ENCODE results near the gene MARCHF9. TPM values are rescaled to one million over a fixed set of nuclear protein-coding genes. Genes with fewer than 3 reads are reported as not detected.

The MARCHF9 gene
- total RNA-seq, 2 donors from 2014 or later = 13.6 to 15.8 TPM

DNA sequence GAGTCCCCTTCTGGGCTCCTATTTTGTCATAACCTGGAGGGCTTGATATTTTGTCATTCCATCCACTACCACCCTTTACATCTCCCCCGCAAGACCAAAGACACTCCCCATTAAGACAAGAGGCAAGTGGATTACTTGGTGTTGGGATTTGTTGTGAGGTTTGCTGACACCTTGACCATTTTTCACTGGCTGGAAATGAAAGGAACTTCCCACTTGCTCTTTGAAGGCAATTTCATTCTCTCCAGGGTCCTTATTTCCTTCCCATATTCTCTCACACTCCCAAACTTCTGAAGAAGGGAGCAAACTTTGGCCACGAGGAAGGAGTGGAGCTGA, 31.3 kb upstream of the MARCHF9 start:
- H3K27me3 Mint-ChIP-seq (ENCODE audit: insufficient read depth) = peaks cover 59% of the 10 kb centered on the region

DNA sequence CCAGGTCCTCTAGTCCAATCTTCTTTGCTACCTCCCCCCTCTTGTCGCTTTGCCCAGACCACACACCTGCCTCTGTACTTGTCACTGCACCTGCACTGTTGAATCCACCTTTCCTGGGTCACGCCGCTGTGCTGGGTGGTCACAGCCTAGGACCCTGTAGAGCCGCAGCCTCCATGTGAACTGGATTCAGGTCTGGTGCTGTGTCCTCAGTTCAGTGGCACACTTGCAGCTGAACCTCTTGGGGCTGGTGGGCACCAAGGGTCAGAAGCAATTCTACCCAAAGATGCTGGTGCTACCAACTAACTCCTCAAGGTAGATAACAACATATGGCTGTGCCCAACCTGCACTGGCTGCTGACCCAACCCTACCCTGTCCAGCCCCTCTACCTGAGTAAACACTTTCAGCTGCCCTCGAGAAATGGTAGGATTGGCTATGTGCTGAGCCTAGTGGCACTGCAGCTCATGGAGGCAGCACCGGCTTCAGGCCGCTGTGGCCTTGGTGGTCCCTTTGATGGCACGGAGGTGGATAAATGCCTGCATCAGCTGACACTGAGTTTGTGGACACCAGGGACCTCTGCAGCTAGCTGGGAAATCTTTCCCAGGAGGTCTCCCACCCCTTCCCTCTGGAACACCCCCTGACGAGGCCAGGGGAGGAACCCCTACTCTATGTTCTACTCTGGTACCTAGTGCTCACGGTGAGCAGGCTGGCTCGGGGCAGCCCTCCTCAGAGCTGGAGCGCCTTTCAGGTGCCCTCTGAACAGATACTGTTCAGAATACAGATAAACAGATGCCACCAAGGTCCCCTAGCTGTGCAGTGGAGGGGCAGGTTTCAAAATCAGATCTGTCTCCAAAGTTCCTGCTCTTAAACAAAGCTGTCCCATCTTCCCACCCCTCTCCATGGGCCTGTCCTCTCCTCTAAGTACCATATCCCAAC, 30.6 kb upstream of the MARCHF9 start:
- peaks cover 66% of the 10 kb centered on the region for H3K27me3 Mint-ChIP-seq (ENCODE audit: insufficient read depth)

More for the DNA sequence above, 31.3 kb upstream of the MARCHF9 start:
- Mint-ChIP-seq H3K4me1 (peaks cover 4% of the 10 kb centered on the region), H3K36me3 (ENCODE audit: low read depth) (peaks cover 31% of the 10 kb centered on the region), H3K4me3 (no peak overlapping the region), H3K9me3 (peaks cover 2% of the 10 kb centered on the region), H3K27ac (no peak overlapping the region)
- TF ChIP-seq, protein P1, sequence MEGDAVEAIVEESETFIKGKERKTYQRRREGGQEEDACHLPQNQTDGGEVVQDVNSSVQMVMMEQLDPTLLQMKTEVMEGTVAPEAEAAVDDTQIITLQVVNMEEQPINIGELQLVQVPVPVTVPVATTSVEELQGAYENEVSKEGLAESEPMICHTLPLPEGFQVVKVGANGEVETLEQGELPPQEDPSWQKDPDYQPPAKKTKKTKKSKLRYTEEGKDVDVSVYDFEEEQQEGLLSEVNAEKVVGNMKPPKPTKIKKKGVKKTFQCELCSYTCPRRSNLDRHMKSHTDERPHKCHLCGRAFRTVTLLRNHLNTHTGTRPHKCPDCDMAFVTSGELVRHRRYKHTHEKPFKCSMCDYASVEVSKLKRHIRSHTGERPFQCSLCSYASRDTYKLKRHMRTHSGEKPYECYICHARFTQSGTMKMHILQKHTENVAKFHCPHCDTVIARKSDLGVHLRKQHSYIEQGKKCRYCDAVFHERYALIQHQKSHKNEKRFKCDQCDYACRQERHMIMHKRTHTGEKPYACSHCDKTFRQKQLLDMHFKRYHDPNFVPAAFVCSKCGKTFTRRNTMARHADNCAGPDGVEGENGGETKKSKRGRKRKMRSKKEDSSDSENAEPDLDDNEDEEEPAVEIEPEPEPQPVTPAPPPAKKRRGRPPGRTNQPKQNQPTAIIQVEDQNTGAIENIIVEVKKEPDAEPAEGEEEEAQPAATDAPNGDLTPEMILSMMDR (conservative IDR thresholded peaks at IDR 0.05) = no peak
- H3K4me1 ChIP-seq (ENCODE audit: control insufficient read depth, insufficient read depth, low read length) = no peaks in the 10 kb centered on the region
- no peak overlapping the region for H3K4me3 ChIP-seq (ENCODE audit: low read length)
- H3K27me3 ChIP-seq (ENCODE audit: control insufficient read depth, insufficient read depth, low read length, poor library complexity, severe bottlenecking) = peaks cover 59% of the 10 kb centered on the region
- no peak overlapping the region for H3K27ac ChIP-seq (ENCODE audit: low read depth, low read length)
- no peaks in the 10 kb centered on the region for H3K9me3 ChIP-seq (ENCODE audit: control insufficient read depth, low read length)
- peaks cover 18% of the 10 kb centered on the region for H3K36me3 ChIP-seq (ENCODE audit: control insufficient read depth, insufficient read depth, low read length)
- no peak for DNase-seq
- H3K9ac ChIP-seq (ENCODE audit: extremely low read depth, low read length, poor library complexity, severe bottlenecking) = no peak overlapping the region
- WGBS, 2 experiments (ENCODE audit: insufficient coverage in 1 of 2, insufficient read length in 1 of 2) = 75% methylated on average over 1 of the region's 2 CpGs; no CpG with 5 or more reads in 1 of the 2 experiments

DNA sequence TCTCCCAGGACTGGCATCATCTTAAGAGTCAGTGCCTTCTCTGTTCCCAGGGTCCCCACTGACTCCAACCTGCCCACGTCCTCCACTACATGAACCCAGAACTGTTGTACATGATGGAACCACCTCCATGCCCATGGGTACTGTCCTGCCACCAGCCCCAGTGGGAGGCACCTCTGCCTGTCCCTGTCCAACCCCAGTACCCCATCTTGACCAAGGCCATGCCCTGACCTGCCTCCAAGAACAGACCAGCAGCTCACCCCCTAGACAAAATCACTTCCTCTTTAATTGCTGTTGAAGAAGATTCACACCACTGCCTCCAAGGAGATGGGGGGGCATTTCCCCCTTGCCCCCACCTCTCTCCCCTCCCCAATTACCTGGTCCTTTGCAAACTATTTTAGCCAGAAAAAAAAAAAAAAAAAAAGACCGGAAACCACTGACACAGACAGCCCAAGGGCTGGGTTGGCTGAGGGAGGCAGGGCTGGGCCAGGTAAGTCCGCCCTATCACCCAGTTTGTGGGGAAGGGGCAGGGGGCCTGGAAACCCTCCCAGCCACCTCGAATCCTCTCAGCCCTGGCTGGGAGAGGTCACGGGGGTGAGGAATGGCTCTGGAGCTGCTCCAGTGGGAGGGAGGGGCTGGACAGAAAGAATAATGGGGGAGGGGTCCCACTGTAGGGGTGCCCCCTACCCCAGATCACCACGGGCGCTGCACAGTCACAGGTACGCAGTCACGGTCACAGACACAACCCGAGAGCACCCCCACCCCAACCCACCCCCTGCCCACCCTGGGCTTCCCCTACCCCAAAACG, 29.8 kb upstream of the MARCHF9 start:
- H3K4me1 Mint-ChIP-seq = peaks cover 4% of the 10 kb centered on the region
- no peak overlapping the region for H3K27ac Mint-ChIP-seq
- no peak overlapping the region for H3K4me3 Mint-ChIP-seq
- Histone ChIP-seq H3K27ac (ENCODE audit: low read depth, low read length) (no peak overlapping the region), H3K27me3 (ENCODE audit: control insufficient read depth, insufficient read depth, low read length, poor library complexity, severe bottlenecking) (peaks cover 75% of the 10 kb centered on the region), H3K4me3 (ENCODE audit: low read length) (no peak overlapping the region), H3K9ac (ENCODE audit: extremely low read depth, low read length, poor library complexity, severe bottlenecking) (no peak overlapping the region), H3K9me3 (ENCODE audit: control insufficient read depth, low read length) (no peaks in the 10 kb centered on the region), H3K4me1 (ENCODE audit: control insufficient read depth, insufficient read depth, low read length) (no peaks in the 10 kb centered on the region), H3K36me3 (ENCODE audit: control insufficient read depth, insufficient read depth, low read length) (peaks cover 8% of the 10 kb centered on the region)
- peaks cover 74% of the 10 kb centered on the region for H3K27me3 Mint-ChIP-seq (ENCODE audit: insufficient read depth)
- TF ChIP-seq, protein P1 (conservative IDR thresholded peaks at IDR 0.05) = no peak
- 56 to 100% methylated on average over 1 to 5 of the region's 11 CpGs for WGBS, 2 experiments (ENCODE audit: insufficient coverage in 1 of 2, insufficient read length in 1 of 2)
- H3K36me3 Mint-ChIP-seq (ENCODE audit: low read depth) = peaks cover 20% of the 10 kb centered on the region
- peaks cover 2% of the 10 kb centered on the region for H3K9me3 Mint-ChIP-seq
- DNase-seq = peak; percentile 42

More for the DNA sequence above, 30.6 kb upstream of the MARCHF9 start:
- Histone ChIP-seq H3K4me1 (ENCODE audit: control insufficient read depth, insufficient read depth, low read length) (no peaks in the 10 kb centered on the region), H3K27me3 (ENCODE audit: control insufficient read depth, insufficient read depth, low read length, poor library complexity, severe bottlenecking) (peaks cover 66% of the 10 kb centered on the region), H3K9me3 (ENCODE audit: control insufficient read depth, low read length) (no peaks in the 10 kb centered on the region), H3K36me3 (ENCODE audit: control insufficient read depth, insufficient read depth, low read length) (peaks cover 13% of the 10 kb centered on the region), H3K9ac (ENCODE audit: extremely low read depth, low read length, poor library complexity, severe bottlenecking) (no peak overlapping the region), H3K4me3 (ENCODE audit: low read length) (no peak overlapping the region), H3K27ac (ENCODE audit: low read depth, low read length) (no peak overlapping the region)
- peaks cover 4% of the 10 kb centered on the region for H3K4me1 Mint-ChIP-seq
- WGBS, 2 experiments (ENCODE audit: insufficient coverage in 1 of 2, insufficient read length in 1 of 2) = 85 to 96% methylated on average over 11 to 12 of the region's 12 CpGs
- peak; percentile 44 for DNase-seq
- H3K4me3 Mint-ChIP-seq = no peak overlapping the region
- TF ChIP-seq, protein P1 (conservative IDR thresholded peaks at IDR 0.05) = no peak
- H3K27ac Mint-ChIP-seq = no peak overlapping the region
- peaks cover 2% of the 10 kb centered on the region for H3K9me3 Mint-ChIP-seq
- peaks cover 25% of the 10 kb centered on the region for H3K36me3 Mint-ChIP-seq (ENCODE audit: low read depth)

Data from endodermal cell (in vitro differentiated cells).